ENCODE data around the gene ROR1. TPM values are rescaled to one million over a fixed set of nuclear protein-coding genes. Genes with fewer than 3 reads are reported as not detected.

ROR1 gene
- total RNA-seq, 2 donors from 2014 or later = 12.9 to 40.8 TPM

DNA sequence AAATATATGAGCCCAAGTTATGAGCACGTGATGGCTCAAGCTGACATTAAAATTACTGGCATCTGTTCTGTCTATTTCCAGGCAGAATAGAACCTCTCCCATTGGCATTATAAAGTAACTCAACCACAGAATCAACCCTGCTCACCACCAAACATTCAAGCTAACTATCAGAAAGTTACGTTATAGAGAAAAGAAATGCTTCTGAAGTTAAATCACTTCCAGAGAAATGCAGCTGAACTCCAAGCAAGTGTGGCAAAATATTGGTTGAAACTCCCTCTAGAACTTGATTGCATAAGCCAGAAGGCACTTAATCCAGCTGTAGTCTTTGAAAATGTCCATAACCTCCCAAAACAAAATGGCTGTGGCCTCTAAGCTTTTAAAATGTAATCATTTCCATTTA, 393.4 kb downstream of the ROR1 start:
- Histone ChIP-seq H3K27ac (no peak overlapping the region), H3K9me3 (no peaks in the 10 kb centered on the region), H3K36me3 (no peaks in the 10 kb centered on the region), H3K4me3 (no peak overlapping the region), H3K4me1 (peaks cover 0 to 7% of the 10 kb centered on the region in 2 donors), H3K27me3 (no peaks in the 10 kb centered on the region)
- TF ChIP-seq, protein P1, sequence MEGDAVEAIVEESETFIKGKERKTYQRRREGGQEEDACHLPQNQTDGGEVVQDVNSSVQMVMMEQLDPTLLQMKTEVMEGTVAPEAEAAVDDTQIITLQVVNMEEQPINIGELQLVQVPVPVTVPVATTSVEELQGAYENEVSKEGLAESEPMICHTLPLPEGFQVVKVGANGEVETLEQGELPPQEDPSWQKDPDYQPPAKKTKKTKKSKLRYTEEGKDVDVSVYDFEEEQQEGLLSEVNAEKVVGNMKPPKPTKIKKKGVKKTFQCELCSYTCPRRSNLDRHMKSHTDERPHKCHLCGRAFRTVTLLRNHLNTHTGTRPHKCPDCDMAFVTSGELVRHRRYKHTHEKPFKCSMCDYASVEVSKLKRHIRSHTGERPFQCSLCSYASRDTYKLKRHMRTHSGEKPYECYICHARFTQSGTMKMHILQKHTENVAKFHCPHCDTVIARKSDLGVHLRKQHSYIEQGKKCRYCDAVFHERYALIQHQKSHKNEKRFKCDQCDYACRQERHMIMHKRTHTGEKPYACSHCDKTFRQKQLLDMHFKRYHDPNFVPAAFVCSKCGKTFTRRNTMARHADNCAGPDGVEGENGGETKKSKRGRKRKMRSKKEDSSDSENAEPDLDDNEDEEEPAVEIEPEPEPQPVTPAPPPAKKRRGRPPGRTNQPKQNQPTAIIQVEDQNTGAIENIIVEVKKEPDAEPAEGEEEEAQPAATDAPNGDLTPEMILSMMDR (IDR thresholded peaks at IDR 0.05) = no peak
- no peak for DNase-seq (ENCODE audit: low spot score)

DNA sequence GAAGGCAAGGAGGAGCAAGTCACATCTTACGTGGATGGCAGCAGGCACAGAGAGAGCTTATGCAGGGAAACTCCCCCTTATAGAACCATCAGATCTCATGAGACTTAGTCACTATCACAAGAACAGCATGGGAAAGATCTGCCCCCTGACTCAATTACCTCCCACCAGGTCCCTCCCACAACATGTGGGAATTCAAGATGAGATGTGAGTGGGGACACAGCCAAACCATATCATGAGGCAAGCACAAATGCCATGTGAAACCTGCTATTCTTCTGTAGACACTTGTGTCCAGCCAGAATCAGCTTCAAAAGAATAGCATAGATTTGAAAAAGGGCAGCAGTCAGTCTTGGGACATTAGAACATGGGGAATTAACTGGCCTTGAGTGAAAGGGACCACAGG, 397.4 kb downstream of the ROR1 start:
- no peaks in the 10 kb centered on the region for H3K4me1 ChIP-seq
- DNase-seq (ENCODE audit: low spot score) = no peak
- H3K36me3 ChIP-seq = no peaks in the 10 kb centered on the region
- H3K9me3 ChIP-seq = no peaks in the 10 kb centered on the region
- H3K27ac ChIP-seq = no peak overlapping the region
- TF ChIP-seq, protein P1 (IDR thresholded peaks at IDR 0.05) = no peak
- H3K4me3 ChIP-seq = no peak overlapping the region
- no peaks in the 10 kb centered on the region for H3K27me3 ChIP-seq

DNA sequence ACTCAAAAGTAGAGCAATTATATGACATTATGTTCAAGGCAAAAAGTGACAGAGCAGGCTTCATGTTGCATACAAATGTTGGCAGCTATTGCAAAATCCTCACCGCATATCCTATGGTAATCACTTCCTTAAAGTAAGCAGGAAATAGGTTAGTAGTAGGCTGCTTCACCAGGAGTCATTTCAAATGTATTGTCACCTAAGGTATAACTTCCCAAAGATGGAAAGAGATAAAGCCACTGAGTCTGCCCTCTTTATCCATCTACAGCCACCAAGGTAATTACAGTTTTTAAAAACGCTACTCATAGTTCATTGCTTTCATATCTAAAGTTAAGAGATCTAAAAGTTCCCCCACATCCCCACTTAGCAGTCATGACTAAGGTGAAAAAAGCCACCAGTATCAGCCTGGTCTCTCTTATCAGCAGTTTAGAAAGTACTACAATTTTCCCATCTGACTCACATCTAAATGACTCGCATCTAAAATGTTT, 398.0 kb downstream of the ROR1 start:
- H3K27ac ChIP-seq = no peak overlapping the region
- no peaks in the 10 kb centered on the region for H3K27me3 ChIP-seq
- no peaks in the 10 kb centered on the region for H3K9me3 ChIP-seq
- H3K4me3 ChIP-seq = no peak overlapping the region
- no peak for DNase-seq (ENCODE audit: low spot score)
- H3K4me1 ChIP-seq = no peaks in the 10 kb centered on the region
- TF ChIP-seq, protein P1 (IDR thresholded peaks at IDR 0.05) = no peak
- peaks cover 5% of the 10 kb centered on the region for H3K36me3 ChIP-seq

DNA sequence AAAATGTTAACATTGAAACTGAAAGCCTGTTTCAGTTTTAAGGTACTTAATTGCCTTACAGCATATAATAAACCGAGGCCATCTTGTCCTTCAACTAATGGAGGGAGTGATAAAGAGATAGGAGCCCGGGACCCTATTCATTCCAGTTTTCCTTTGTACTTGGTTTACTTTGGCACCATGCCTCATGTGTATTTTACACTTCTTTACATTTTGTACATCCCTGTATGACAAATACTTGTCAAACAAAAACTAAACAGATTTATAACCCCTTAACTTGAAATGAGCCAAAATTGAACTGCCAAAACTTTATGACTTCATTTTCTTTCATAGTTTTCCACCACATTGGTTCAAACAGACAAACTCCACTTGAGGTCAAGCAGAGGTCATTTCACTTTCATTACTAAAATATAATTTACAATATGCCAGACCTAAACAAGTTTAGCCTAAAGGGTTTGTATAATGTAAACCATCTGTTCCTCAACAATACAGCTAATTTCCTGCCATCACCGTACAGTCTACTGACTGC, 398.7 kb downstream of the ROR1 start:
- Histone ChIP-seq H3K27ac (no peak overlapping the region), H3K9me3 (no peaks in the 10 kb centered on the region), H3K4me3 (no peak overlapping the region), H3K27me3 (no peaks in the 10 kb centered on the region), H3K36me3 (peaks cover 9% of the 10 kb centered on the region), H3K4me1 (no peaks in the 10 kb centered on the region)
- no peak for DNase-seq (ENCODE audit: low spot score)
- TF ChIP-seq, protein P1 (IDR thresholded peaks at IDR 0.05) = no peak

DNA sequence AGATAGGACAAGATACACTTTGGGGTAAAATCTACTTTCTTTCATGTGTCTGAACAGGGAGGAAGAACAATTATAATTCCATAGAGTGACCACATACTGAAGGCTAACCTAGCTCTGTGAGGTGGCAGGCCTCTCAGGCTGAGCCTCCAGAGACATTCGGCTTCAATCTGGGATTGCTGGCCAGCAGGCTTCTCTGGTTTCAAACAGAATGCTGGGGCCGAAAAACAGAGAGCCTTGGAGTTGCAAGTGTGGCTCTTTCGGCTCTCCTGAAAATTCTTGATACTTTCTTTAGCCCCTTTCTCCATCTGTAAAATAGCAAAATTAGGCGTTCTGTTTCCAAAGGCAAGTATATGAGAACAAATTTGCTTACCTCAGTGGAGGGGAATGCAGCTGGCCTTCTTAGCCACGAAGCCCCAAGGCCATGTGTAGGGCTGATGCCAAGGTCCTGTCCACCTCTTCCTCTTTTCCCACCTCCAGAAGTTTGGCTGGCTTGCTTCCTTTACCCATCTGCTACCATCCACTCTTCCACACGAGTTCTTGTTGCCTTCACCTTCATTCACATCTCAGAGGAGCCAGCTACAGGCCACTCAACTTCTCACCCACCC, 399.6 kb downstream of the ROR1 start:
- H3K36me3 ChIP-seq = peaks cover 18% of the 10 kb centered on the region
- no peak overlapping the region for H3K27ac ChIP-seq

More for the DNA sequence above, 399.6 kb downstream of the ROR1 start:
- H3K27me3 ChIP-seq = no peaks in the 10 kb centered on the region
- TF ChIP-seq, protein P1 (IDR thresholded peaks at IDR 0.05) = no peak
- no peaks in the 10 kb centered on the region for H3K4me1 ChIP-seq
- no peak overlapping the region for H3K4me3 ChIP-seq
- no peaks in the 10 kb centered on the region for H3K9me3 ChIP-seq
- no peak for DNase-seq (ENCODE audit: low spot score)

All from right atrium auricular region (tissue), 2 donors.